ENCODE measurements around the gene SLC25A42. TPM values are rescaled to one million over a fixed set of nuclear protein-coding genes. Genes with fewer than 3 reads are reported as not detected.

The SLC25A42 gene
- total and polyA plus RNA-seq, 2 donors (not counting 1 experiment from before 2014, with no cell fraction given) = 36.5 to 83.9 TPM

GRCh38 chr19:19078801-19079200 lies 15.0 kb downstream of the SLC25A42 start:
- TF ChIP-seq EZH2 (IDR thresholded peaks at IDR 0.05; ENCODE audit: borderline replicate concordance, insufficient read depth, low read depth, low read length, poor library complexity, severe bottlenecking) = no peak
- no peak for TF ChIP-seq CTCF (IDR thresholded peaks at IDR 0.05)
- Mint-ChIP-seq H3K27me3 (no peaks in the 10 kb centered on the region), H3K4me3 (no peak overlapping the region), H3K27ac (no peak overlapping the region), H3K9me3 (ENCODE audit: insufficient read depth) (no peaks in the 10 kb centered on the region), H3K4me1 (peaks cover 43% of the 10 kb centered on the region)
- peaks cover 0 to 15% of the 10 kb centered on the region in 2 donors for H3K4me1 ChIP-seq (ENCODE audit: control insufficient read depth in 2 of 2, insufficient read depth in 2 of 2, low read length in 2 of 2)
- intact Hi-C loops (cut with micrococcal nuclease) = no loop called here
- POLR2A ChIA-PET = no interaction called here
- CTCF ChIA-PET = interaction anchor here (0.7 kb wide), 1 partner anchor 138 kb away, joined by 3 read pairs; no protein-coding TSS in a partner anchor
- H3K27ac ChIP-seq (ENCODE audit: low read length in 2 of 2) = no peak overlapping the region
- peaks cover 85% of the 10 kb centered on the region for H3K79me2 ChIP-seq (ENCODE audit: control insufficient read depth, insufficient read depth, low read length)
- DNase-seq (no peak), ATAC-seq (ENCODE audit: low read depth) (no peak)
- H3K9ac ChIP-seq (ENCODE audit: low read length) = no peak overlapping the region
- no peak overlapping the region for H3K4me3 ChIP-seq (ENCODE audit: control extremely low read depth in 1 of 5, extremely low read depth in 1 of 5, insufficient read depth in 1 of 5, low read depth in 2 of 5, low read length in 4 of 5)
- peaks cover 4 to 32% of the 10 kb centered on the region in 2 experiments for H3K36me3 ChIP-seq (replicated peaks in 1 of 2; ENCODE audit: control extremely low read depth in 1 of 2, control insufficient read depth in 1 of 2, extremely low read depth in 1 of 2, insufficient read depth in 2 of 2, low read length in 1 of 2)
- H4K20me1 ChIP-seq (ENCODE audit: control insufficient read depth, insufficient read depth, low read length, poor library complexity, severe bottlenecking) = peaks cover 95% of the 10 kb centered on the region
- 100% methylated on average over 1 of the region's 6 CpGs for WGBS (ENCODE audit: insufficient coverage)
- H3K27me3 ChIP-seq (replicated peaks in 1 of 4; ENCODE audit: control extremely low read depth in 1 of 4, control insufficient read depth in 3 of 4, insufficient read depth in 4 of 4, low read length in 3 of 4) = no peaks in the 10 kb centered on the region
- no peak overlapping the region for H2AFZ ChIP-seq (ENCODE audit: insufficient read depth, low read depth, low read length, poor library complexity, severe bottlenecking)
- H3K9me3 ChIP-seq (ENCODE audit: control extremely low read depth in 1 of 3, control insufficient read depth in 2 of 3, insufficient read depth in 1 of 3, low read length in 2 of 3) = no peaks in the 10 kb centered on the region
- no peak overlapping the region for H3K4me2 ChIP-seq (replicated peaks; ENCODE audit: low read depth, low read length, poor library complexity, severe bottlenecking)

- DNase-seq (no peak), ATAC-seq (ENCODE audit: low read depth) (no peak)
- Histone ChIP-seq H3K4me2 (replicated peaks; ENCODE audit: low read depth, low read length, poor library complexity, severe bottlenecking) (no peak overlapping the region), H3K36me3 (replicated peaks in 1 of 2; ENCODE audit: control extremely low read depth in 1 of 2, control insufficient read depth in 1 of 2, extremely low read depth in 1 of 2, insufficient read depth in 2 of 2, low read length in 1 of 2) (peaks cover 3 to 32% of the 10 kb centered on the region in 2 experiments), H3K4me1 (ENCODE audit: control insufficient read depth in 2 of 2, insufficient read depth in 2 of 2, low read length in 2 of 2) (peaks cover 0 to 9% of the 10 kb centered on the region in 2 donors), H3K79me2 (ENCODE audit: control insufficient read depth, insufficient read depth, low read length) (peaks cover 83% of the 10 kb centered on the region), H3K9ac (ENCODE audit: low read length) (no peak overlapping the region), H3K4me3 (ENCODE audit: control extremely low read depth in 1 of 5, extremely low read depth in 1 of 5, insufficient read depth in 1 of 5, low read depth in 2 of 5, low read length in 4 of 5) (no peak overlapping the region), H3K9me3 (ENCODE audit: control extremely low read depth in 1 of 3, control insufficient read depth in 2 of 3, insufficient read depth in 1 of 3, low read length in 2 of 3) (no peaks in the 10 kb centered on the region), H2AFZ (ENCODE audit: insufficient read depth, low read depth, low read length, poor library complexity, severe bottlenecking) (no peak overlapping the region), H3K27ac (ENCODE audit: low read length in 2 of 2) (no peak overlapping the region), H3K27me3 (replicated peaks in 1 of 4; ENCODE audit: control extremely low read depth in 1 of 4, control insufficient read depth in 3 of 4, insufficient read depth in 4 of 4, low read length in 3 of 4) (no peaks in the 10 kb centered on the region), H4K20me1 (ENCODE audit: control insufficient read depth, insufficient read depth, low read length, poor library complexity, severe bottlenecking) (peaks cover 93% of the 10 kb centered on the region)
- WGBS (ENCODE audit: insufficient coverage) = no CpG with 5 or more reads among the region's 1 CpG
- intact Hi-C loops (cut with micrococcal nuclease) = no loop called here
- no peak for TF ChIP-seq CTCF (IDR thresholded peaks at IDR 0.05)
- no peak for TF ChIP-seq EZH2 (IDR thresholded peaks at IDR 0.05; ENCODE audit: borderline replicate concordance, insufficient read depth, low read depth, low read length, poor library complexity, severe bottlenecking)
- Mint-ChIP-seq H3K27me3 (no peaks in the 10 kb centered on the region), H3K9me3 (ENCODE audit: insufficient read depth) (no peaks in the 10 kb centered on the region), H3K27ac (peak overlapping the region; percentile 10), H3K4me1 (peaks cover 40% of the 10 kb centered on the region), H3K4me3 (no peak overlapping the region)
- ChIA-PET POLR2A (no interaction called here), CTCF (no interaction called here)
Observed at GRCh38 chr19:19079571-19079970, 15.8 kb downstream of the SLC25A42 start.
